RWPE2 (cell line): ENCODE data around the gene IL34.

Experiments used
- ATAC-seq: fragments of 200-7000 bp; cut with Tn5 transposase; 3 replicates; pipeline ENCODE4 v1.9.1; 2021; ENCODE audit warnings: low read depth
- DNase-seq: peaks from one replicate; pipeline ENCODE4 v3.0.0-alpha.2; 2020; ENCODE audit warnings: low spot score
- H3K27ac ChIP-seq: fragments of 450-650 bp; 2 replicates; pipeline ENCODE4 v1.5.1; 2017; ENCODE audit warnings: mild to moderate bottlenecking; ENCODE audit not compliant: poor library complexity, severe bottlenecking
- H3K27me3 ChIP-seq: fragments of 250-450 bp; sonication (Bioruptor Pico); 2 replicates; pipeline ENCODE4 v1.5.1; 2021; ENCODE audit warnings: mild to moderate bottlenecking, moderate library complexity; ENCODE audit not compliant: insufficient read depth, poor library complexity, severe bottlenecking
- H3K36me3 ChIP-seq: fragments of 250-450 bp; sonication (Bioruptor Pico); 2 replicates; pipeline ENCODE4 v1.5.1; 2020; ENCODE audit warnings: low read depth, mild to moderate bottlenecking, moderate library complexity
- H3K4me1 ChIP-seq: fragments of 250-450 bp; sonication (Bioruptor Pico); 2 replicates; pipeline ENCODE4 v1.5.1; 2021; ENCODE audit warnings: mild to moderate bottlenecking, moderate library complexity; ENCODE audit not compliant: insufficient read depth, poor library complexity, severe bottlenecking
- H3K4me3 ChIP-seq: fragments of 250-450 bp; sonication (Bioruptor Pico); 2 replicates; pipeline ENCODE4 v1.5.1; 2021; ENCODE audit warnings: mild to moderate bottlenecking, moderate library complexity; ENCODE audit not compliant: severe bottlenecking
- H3K9me3 ChIP-seq: fragments of 250-450 bp; sonication (Bioruptor Pico); 2 replicates; pipeline ENCODE4 v1.5.1; 2021; ENCODE audit warnings: mild to moderate bottlenecking, moderate library complexity; ENCODE audit not compliant: severe bottlenecking
- TF ChIP-seq, protein P1 (sequence below): fragments of 450-650 bp; IDR thresholded peaks from one replicate; pipeline ENCODE4 v1.5.1; 2017; ENCODE audit warnings: mild to moderate bottlenecking, moderate library complexity; ENCODE audit not compliant: poor library complexity, severe bottlenecking

The IL34 gene

DNA sequence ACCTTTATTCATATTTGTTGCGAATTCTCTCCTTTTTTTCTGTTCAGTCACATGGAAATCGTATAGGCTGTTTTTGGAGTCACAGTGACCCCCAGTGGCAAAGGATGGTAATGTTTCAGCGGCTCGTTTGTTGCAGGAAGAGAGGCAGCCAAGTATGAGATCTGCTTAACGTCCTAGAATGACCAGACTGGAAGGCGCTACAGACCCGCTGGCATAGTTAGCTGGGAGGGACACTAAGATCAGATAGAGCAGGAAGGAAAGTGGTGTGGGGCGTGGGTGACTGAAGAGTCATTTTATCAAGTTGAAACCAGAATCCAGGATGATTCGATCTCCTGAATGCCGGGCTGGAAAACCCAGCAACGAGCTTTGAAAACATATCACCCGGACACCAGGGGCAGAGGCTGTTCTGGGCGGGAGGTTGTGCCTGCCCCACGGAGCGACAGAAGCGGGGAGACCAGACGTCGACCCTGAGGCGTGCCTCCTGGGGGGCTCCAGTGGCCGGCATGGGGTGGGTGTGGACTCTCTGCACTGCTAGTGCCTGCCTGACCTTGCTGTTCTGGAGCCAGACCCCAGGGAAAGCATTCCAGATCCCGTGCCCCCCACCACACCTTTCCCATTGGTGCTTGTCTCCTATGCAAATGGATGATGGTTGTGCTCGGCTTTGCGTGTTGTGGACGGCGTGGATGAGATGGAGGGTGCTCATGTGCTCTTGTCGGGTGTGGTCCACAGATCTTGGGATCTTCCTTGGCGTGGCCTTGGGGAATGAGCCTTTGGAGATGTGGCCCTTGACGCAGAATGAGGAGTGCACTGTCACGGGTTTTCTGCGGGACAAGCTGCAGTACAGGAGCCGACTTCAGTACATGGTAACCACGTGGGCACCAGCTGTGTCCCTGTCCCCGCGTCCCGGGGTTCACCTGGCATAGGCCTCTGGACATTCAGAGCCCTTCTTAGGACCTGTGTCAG is 7.7 kb downstream of the IL34 start:
- Histone ChIP-seq H3K27me3 (no peaks in the 10 kb centered on the region), H3K4me3 (no peak overlapping the region), H3K27ac (no peak overlapping the region), H3K9me3 (no peaks in the 10 kb centered on the region), H3K4me1 (no peaks in the 10 kb centered on the region), H3K36me3 (no peaks in the 10 kb centered on the region)
- ATAC-seq (peak; percentile 74), DNase-seq (peak; percentile 42)
- TF ChIP-seq, protein P1, sequence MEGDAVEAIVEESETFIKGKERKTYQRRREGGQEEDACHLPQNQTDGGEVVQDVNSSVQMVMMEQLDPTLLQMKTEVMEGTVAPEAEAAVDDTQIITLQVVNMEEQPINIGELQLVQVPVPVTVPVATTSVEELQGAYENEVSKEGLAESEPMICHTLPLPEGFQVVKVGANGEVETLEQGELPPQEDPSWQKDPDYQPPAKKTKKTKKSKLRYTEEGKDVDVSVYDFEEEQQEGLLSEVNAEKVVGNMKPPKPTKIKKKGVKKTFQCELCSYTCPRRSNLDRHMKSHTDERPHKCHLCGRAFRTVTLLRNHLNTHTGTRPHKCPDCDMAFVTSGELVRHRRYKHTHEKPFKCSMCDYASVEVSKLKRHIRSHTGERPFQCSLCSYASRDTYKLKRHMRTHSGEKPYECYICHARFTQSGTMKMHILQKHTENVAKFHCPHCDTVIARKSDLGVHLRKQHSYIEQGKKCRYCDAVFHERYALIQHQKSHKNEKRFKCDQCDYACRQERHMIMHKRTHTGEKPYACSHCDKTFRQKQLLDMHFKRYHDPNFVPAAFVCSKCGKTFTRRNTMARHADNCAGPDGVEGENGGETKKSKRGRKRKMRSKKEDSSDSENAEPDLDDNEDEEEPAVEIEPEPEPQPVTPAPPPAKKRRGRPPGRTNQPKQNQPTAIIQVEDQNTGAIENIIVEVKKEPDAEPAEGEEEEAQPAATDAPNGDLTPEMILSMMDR = peak; percentile 95

DNA sequence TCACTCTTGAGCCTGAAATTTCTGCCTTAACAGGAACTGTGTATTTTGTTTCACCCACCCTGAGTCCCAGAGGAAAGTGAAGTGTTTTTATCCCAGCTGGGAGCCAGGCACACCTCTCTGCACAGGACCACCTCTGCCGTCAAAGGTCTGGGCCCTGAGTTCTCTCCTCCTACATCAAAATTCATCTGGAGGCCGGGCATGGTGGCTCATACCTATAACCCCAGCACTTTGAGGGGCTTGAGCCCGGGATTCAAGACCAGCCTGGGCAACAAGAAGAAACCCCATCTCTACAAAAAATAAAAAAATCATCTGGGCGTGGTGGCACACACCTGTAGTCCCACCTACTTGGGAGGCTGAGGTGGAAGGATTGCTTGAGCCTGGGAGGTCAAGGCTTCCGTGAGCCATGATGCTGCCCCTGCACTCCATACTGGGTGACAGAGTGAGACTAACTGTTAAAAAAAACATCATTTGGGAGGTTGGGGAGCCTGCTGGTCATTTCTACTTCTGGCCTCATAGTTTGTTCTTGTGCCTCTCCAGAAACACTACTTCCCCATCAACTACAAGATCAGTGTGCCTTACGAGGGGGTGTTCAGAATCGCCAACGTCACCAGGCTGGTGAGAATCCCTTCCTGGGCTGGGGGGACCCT is 9.8 kb downstream of the IL34 start:
- Histone ChIP-seq H3K4me3 (no peak overlapping the region), H3K36me3 (no peaks in the 10 kb centered on the region), H3K4me1 (no peaks in the 10 kb centered on the region), H3K27me3 (no peaks in the 10 kb centered on the region), H3K27ac (no peak overlapping the region), H3K9me3 (no peaks in the 10 kb centered on the region)
- no peak for DNase-seq
- TF ChIP-seq, protein P1 = no peak
- ATAC-seq = no peak

DNA sequence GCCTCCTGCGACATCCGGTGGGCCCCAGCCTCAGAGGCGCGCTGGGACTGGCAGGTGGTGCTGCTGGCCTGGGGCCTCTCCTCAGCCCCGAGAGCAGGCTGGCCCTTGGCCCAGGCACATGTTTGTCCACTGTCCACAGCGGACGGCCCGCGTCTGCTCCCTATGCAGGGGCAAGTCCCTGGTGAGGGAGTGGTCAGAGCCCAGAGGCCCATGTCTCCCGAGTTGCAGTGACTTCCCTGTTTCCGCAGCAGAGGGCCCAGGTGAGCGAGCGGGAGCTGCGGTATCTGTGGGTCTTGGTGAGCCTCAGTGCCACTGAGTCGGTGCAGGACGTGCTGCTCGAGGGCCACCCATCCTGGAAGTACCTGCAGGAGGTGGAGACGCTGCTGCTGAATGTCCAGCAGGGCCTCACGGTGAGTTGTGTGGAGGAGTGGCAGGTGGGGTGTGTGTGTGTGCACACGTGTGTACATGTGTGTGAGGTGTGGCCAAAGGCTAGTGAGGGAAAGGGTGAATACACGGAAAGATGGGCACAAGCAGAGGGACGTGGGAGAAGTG is 10.4 kb downstream of the IL34 start:
- H3K4me3 ChIP-seq = no peak overlapping the region

DNA sequence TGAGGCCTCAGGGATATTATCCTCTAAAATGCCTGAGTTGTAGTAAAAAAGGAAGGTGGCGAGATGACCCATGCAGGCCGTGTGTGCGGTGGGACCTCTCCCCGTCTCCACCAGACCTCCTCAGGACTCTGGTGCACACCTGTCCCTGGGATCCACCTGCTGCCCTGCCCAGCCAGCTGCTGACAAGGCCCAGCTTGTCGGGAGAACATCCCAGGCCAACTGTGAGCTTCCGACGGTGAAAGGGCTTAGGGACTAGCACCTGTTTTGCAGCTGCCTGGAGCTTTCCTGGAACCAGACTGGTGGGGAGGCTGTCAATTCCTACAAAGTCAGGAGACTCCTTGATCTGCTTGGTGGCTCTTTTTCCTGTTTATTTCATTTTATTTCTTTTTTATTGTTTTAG is 11.6 kb downstream of the IL34 start:
- Histone ChIP-seq H3K9me3 (no peaks in the 10 kb centered on the region), H3K4me1 (no peaks in the 10 kb centered on the region), H3K36me3 (no peaks in the 10 kb centered on the region), H3K27me3 (no peaks in the 10 kb centered on the region), H3K4me3 (no peak overlapping the region), H3K27ac (no peak overlapping the region)
- no peak for DNase-seq
- no peak for ATAC-seq
- TF ChIP-seq, protein P1 = no peak

More for the DNA sequence above, 10.4 kb downstream of the IL34 start:
- H3K9me3 ChIP-seq = no peaks in the 10 kb centered on the region
- H3K4me1 ChIP-seq = no peaks in the 10 kb centered on the region
- TF ChIP-seq, protein P1 = no peak
- ATAC-seq = no peak
- no peaks in the 10 kb centered on the region for H3K27me3 ChIP-seq
- DNase-seq = no peak
- no peaks in the 10 kb centered on the region for H3K36me3 ChIP-seq
- H3K27ac ChIP-seq = no peak overlapping the region
